ENCODE results near the gene PPIF. TPM values are rescaled to one million over a fixed set of nuclear protein-coding genes. Genes with fewer than 3 reads are reported as not detected.

PPIF gene
- total RNA-seq, 3 donors from 2014 or later: 16.0 to 39.3 (median 30.7) TPM

- Histone ChIP-seq H3K4me1 (no peaks in the 10 kb centered on the region), H3K9me3 (no peaks in the 10 kb centered on the region), H3K27me3 (no peaks in the 10 kb centered on the region), H3K36me3 (no peaks in the 10 kb centered on the region), H3K27ac (peak overlapping the region in 1 of 2 donors; percentile 74), H3K4me3 (no peak overlapping the region)
- TF ChIP-seq CTCF (IDR thresholded peaks at IDR 0.05) (no peak), POLR2AphosphoS5 (IDR thresholded peaks at IDR 0.05) (no peak), POLR2A (IDR thresholded peaks at IDR 0.05) (no peak)
- DNase-seq (ENCODE audit: low spot score in 2 of 2): peak in 1 of 2 donors; percentile 13
- intact Hi-C loops (cut with DNase I; ENCODE audit: low total_unique reads): no loop called here
Observed at GRCh38 chr10:79390551-79391229, 43.4 kb downstream of the PPIF start.

GRCh38 chr10:79391231-79392019, 44.2 kb downstream of the PPIF start:
- TF ChIP-seq POLR2AphosphoS5 (IDR thresholded peaks at IDR 0.05) (no peak), POLR2A (IDR thresholded peaks at IDR 0.05) (no peak), CTCF (IDR thresholded peaks at IDR 0.05) (no peak)
- Histone ChIP-seq H3K4me3 (no peak overlapping the region), H3K27me3 (no peaks in the 10 kb centered on the region), H3K9me3 (no peaks in the 10 kb centered on the region), H3K36me3 (no peaks in the 10 kb centered on the region), H3K4me1 (no peaks in the 10 kb centered on the region), H3K27ac (peak overlapping the region in 1 of 2 donors; percentile 74)
- intact Hi-C loops (cut with DNase I; ENCODE audit: low total_unique reads): no loop called here
- DNase-seq (ENCODE audit: low spot score in 2 of 2): peak in 1 of 2 donors; percentile 40

GRCh38 chr10:79392020-79392398, 44.7 kb downstream of the PPIF start:
- Histone ChIP-seq H3K27me3 (no peaks in the 10 kb centered on the region), H3K27ac (peak overlapping the region in 1 of 2 donors; percentile 74), H3K9me3 (no peaks in the 10 kb centered on the region), H3K4me1 (no peaks in the 10 kb centered on the region), H3K36me3 (no peaks in the 10 kb centered on the region), H3K4me3 (no peak overlapping the region)
- peak in 1 of 2 donors; percentile 19 for DNase-seq (ENCODE audit: low spot score in 2 of 2)
- intact Hi-C loops (cut with DNase I; ENCODE audit: low total_unique reads): no loop called here
- TF ChIP-seq CTCF (IDR thresholded peaks at IDR 0.05) (no peak), POLR2AphosphoS5 (IDR thresholded peaks at IDR 0.05) (no peak), POLR2A (IDR thresholded peaks at IDR 0.05) (no peak)

GRCh38 chr10:79392506-79393176, 45.4 kb downstream of the PPIF start:
- TF ChIP-seq POLR2A (IDR thresholded peaks at IDR 0.05): no peak
- no peak for TF ChIP-seq CTCF (IDR thresholded peaks at IDR 0.05)
- TF ChIP-seq POLR2AphosphoS5 (IDR thresholded peaks at IDR 0.05): no peak
- DNase-seq (ENCODE audit: low spot score in 2 of 2): peak in 1 of 2 donors; percentile 28
- intact Hi-C loops (cut with DNase I; ENCODE audit: low total_unique reads): no loop called here
- Histone ChIP-seq H3K27me3 (no peaks in the 10 kb centered on the region), H3K36me3 (no peaks in the 10 kb centered on the region), H3K4me1 (no peaks in the 10 kb centered on the region), H3K27ac (no peak overlapping the region), H3K9me3 (no peaks in the 10 kb centered on the region), H3K4me3 (no peak overlapping the region)

All from breast epithelium (tissue), 4 donors.